Endothelial cell of umbilical vein (primary cell): ENCODE results near the gene RASA4. TPM values are rescaled to one million over a fixed set of nuclear protein-coding genes. Genes with fewer than 3 reads are reported as not detected.
"Not testable (repeated sequence)": the region's sequence is repeated elsewhere in the genome, so short reads cannot be mapped to it uniquely, and the experiment has no call there.

Experiments used
- BruUV-seq: library from RNA; stranded (reverse); fragments of 400-500 nt; replicated peaks from 2 replicates; lab custom pipeline; 2021; lab: Mats Ljungman, UMichigan
- CTCF ChIA-PET: fragments of 300-600, 350-600 bp; sonication (Branson Sonifier 250); formaldehyde crosslinking; loops from one replicate; lab custom pipeline; 2021; ENCODE audit warnings: antibody characterized with exemption, inconsistent platforms; lab: Charles Lee
- POLR2A ChIA-PET: fragments of 300-600, 350-600 bp; sonication (Branson Sonifier 250); formaldehyde crosslinking; loops from one replicate; lab custom pipeline; 2021; ENCODE audit warnings: antibody characterized with exemption, inconsistent platforms; lab: Charles Lee
- DNase-seq: peaks from one replicate; pipeline ENCODE4 v3.0.0-alpha.2; 2011; ENCODE audit warnings: low read depth, low spot score
- FAIRE-seq: peaks from 2 replicates; lab custom pipeline; 2011; peaks lifted over from hg19 to GRCh38; lab: Jason Lieb, UNC
- H2AFZ ChIP-seq: 2 replicates; pipeline ENCODE4 v1.6.0; 2012; ENCODE audit warnings: low read depth, low read length, control low read depth, inconsistent platforms
- H3K27ac ChIP-seq: 2 replicates; pipeline ENCODE4 v1.5.1; 2011; ENCODE audit warnings: low read depth, mild to moderate bottlenecking, control low read depth, low read length, moderate library complexity; ENCODE audit not compliant: insufficient read depth
- H3K27me3 ChIP-seq, 2 experiments: 2 replicates each; pipeline versions ENCODE4 v1.6.0 to v1.6.1; 2011; ENCODE audit warnings: low read length in 2 of 2, mixed read lengths in 1 of 2; ENCODE audit not compliant: control insufficient read depth in 2 of 2, insufficient read depth in 2 of 2
- H3K36me3 ChIP-seq, 2 experiments: 2 replicates in 1 of 2; 3 replicates in 1 of 2; pipeline ENCODE4 v1.5.1; 2011; ENCODE audit warnings: low read length in 2 of 2, mild to moderate bottlenecking in 1 of 2, moderate library complexity in 1 of 2; ENCODE audit not compliant: control insufficient read depth in 2 of 2, insufficient read depth in 2 of 2; ENCODE audit errors: extremely low read depth in 1 of 2
- H3K4me1 ChIP-seq: 3 replicates; pipeline ENCODE4 v1.5.1; 2011; ENCODE audit warnings: mild to moderate bottlenecking, low read length; ENCODE audit not compliant: control insufficient read depth, insufficient read depth; ENCODE audit errors: extremely low read depth
- H3K4me2 ChIP-seq: 2 replicates; pipeline ENCODE4 v1.6.1; 2011; ENCODE audit warnings: low read length, control low read depth, mixed read lengths; ENCODE audit not compliant: insufficient read depth
- H3K4me3 ChIP-seq, 3 experiments: fragments of 200-600 bp in 1 of 3; sonication (generic), shearing (Covaris generic) in 1 of 3; replicated peaks in 1 of 3; 2 replicates each; pipeline ENCODE4 v1.5.1; 2011 to 2016; ENCODE audit warnings: control low read depth in 3 of 3, low read length in 3 of 3, mild to moderate bottlenecking in 2 of 3, inconsistent platforms in 1 of 3, low read depth in 1 of 3, moderate library complexity in 1 of 3; ENCODE audit not compliant: insufficient read depth in 1 of 3
- H3K79me2 ChIP-seq: 2 replicates; pipeline ENCODE4 v1.6.0; 2012; ENCODE audit warnings: low read length, inconsistent platforms; ENCODE audit not compliant: control insufficient read depth, insufficient read depth
- H3K9ac ChIP-seq: replicated peaks from 2 replicates; pipeline ENCODE3; 2011; ENCODE audit warnings: low read length, control low read depth; ENCODE audit not compliant: insufficient read depth; ENCODE audit errors: extremely low read depth
- H3K9me1 ChIP-seq: replicated peaks from 3 replicates; pipeline ENCODE4 v1.6.0; 2011; ENCODE audit warnings: mild to moderate bottlenecking, low read length; ENCODE audit not compliant: control insufficient read depth, insufficient read depth; ENCODE audit errors: extremely low read depth
- H3K9me3 ChIP-seq: replicated peaks from 2 replicates; pipeline ENCODE4 v1.5.1; 2012; ENCODE audit warnings: low read length, inconsistent platforms; ENCODE audit not compliant: control insufficient read depth, insufficient read depth
- H4K20me1 ChIP-seq: replicated peaks from 2 replicates; pipeline ENCODE3; 2011; ENCODE audit warnings: mild to moderate bottlenecking, low read length; ENCODE audit not compliant: control insufficient read depth, insufficient read depth; ENCODE audit errors: extremely low read depth
- CTCF ChIP-seq, 2 donors: IDR thresholded peaks; 1 replicate in 1 of 2; 2 replicates in 1 of 2; pipeline ENCODE4 v1.5.1; 2011; ENCODE audit warnings: low read length in 2 of 2, mild to moderate bottlenecking in 2 of 2, moderate library complexity in 2 of 2, control low read depth in 1 of 2, inconsistent platforms in 1 of 2, low read depth in 1 of 2; ENCODE audit not compliant: insufficient read depth in 1 of 2; ENCODE audit errors: extremely low read depth in 1 of 2
- POLR2A ChIP-seq: IDR thresholded peaks from 2 replicates; pipeline ENCODE4 v1.6.1; 2012; ENCODE audit warnings: low read depth, mild to moderate bottlenecking, control low read depth, low read length
- POLR2AphosphoS5 ChIP-seq: IDR thresholded peaks from 2 replicates; pipeline ENCODE4 v1.6.1; 2012; ENCODE audit warnings: low read depth, mild to moderate bottlenecking, control low read depth, low read length, moderate library complexity; ENCODE audit not compliant: insufficient read depth
- dilution Hi-C: fragments of 300-500 bp; cut with MboI; formaldehyde crosslinking; loops from one replicate; pipeline ENCODE4 v1.15.0; 2019; ENCODE audit warnings: low sequenced_read_pairs; ENCODE audit not compliant: extremely low pct_ligation_motif_present
- intact Hi-C: fragments of 100-400 bp; cut with micrococcal nuclease; formaldehyde crosslinking; loops from one replicate; pipeline ENCODE4 v1.10.0; 2022
- polyA plus RNA-seq, 4 experiments: library from polyadenylated mRNA; depleted of rRNA in 3 of 4; stranded (reverse) in 3 of 4; unstranded in 1 of 4; fragments of >200 nt; gene quantifications; 2 replicates each; pipeline versions ENCODE4 v1.2.1 to v1.2.3, GENCODE V29; 2011 to 2012; ENCODE audit warnings: missing spikeins in 1 of 4
- total RNA-seq: library from RNA; stranded (reverse); gene quantifications from 2 replicates; pipeline ENCODE4 v1.2.3, GENCODE V29; 2021

The RASA4 gene
- total and polyA plus RNA-seq, 2 donors (not counting 3 experiments of a cell fraction or from before 2014, with no cell fraction given): 11.6 to 20.1 TPM

DNA sequence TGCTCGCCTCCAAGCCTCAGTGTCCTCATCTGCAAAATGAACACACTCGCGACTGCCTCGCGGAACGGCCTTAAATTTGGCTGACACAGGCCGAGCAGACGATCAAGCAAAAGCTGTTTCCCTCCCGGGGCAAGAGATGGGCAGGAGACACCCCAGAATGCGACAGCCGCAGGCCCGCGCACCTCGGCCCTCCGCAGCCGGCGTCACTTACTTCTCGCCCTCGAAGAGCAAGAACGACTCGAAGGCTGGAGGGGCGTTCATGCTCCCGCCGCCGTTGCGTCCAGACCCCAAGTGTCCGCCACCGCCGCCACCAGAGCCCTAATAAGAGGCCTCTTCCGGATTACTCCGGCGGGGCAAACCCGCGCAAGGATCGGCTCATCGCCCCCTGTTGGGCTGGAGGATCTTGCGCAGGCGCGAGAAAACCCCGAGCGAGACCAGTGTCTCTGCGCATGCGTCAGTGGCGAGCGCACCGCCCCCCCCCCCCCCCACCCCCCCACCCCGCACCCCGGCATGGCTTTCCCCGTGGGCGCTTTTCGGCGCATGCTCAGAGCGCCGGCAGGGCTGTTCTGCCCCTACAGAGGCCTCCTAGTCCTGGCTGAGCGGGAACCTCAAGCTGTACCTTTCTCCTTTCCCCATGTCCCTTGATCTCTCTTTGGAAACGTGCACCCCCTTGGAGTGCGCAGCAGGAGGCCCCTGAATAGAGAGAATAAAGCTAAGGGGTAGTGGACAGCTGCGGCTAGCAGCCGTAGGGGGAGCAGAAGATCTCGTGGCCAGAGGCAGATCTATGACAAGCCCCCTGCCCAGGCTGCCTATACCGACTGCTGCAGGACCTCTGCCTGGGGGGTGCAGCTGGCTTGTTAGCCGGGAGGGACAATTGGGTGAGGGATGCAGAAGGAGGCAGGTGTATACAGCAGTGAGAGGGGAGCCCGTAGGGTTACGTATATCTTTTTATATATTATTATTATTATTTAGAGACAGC is 44.0 kb downstream of the RASA4 start, which contains the start of gene POLR2J3:
POLR2J3 (minus strand) TSS at position 323 of the 979 bp plus-strand sequence; CDS start at position 261, 62 bp downstream.
- H4K20me1 ChIP-seq, H3K79me2 ChIP-seq, BruUV-seq, H3K9me3 ChIP-seq, H3K9ac ChIP-seq, intact Hi-C loops, dilution Hi-C loops, DNase-seq, H3K9me1 ChIP-seq, H3K27me3 ChIP-seq, H3K4me1 ChIP-seq, H3K4me2 ChIP-seq, H3K36me3 ChIP-seq: not testable (repeated sequence)
- TF ChIP-seq POLR2AphosphoS5 (peak; percentile 70), POLR2A (peak; percentile 27), CTCF (IDR thresholded peaks at IDR 0.05; ENCODE audit: extremely low read depth in 1 of 2, insufficient read depth in 1 of 2, low read depth in 1 of 2, low read length in 2 of 2) (peak; percentile 36 to 53)
- Histone ChIP-seq H3K27ac (peak within 1 kb of the TSS; percentile 73), H3K4me3 (peak within 1 kb of the TSS; percentile 67 to 97 (median 84)), H2AFZ (peak within 1 kb of the TSS; percentile 94)
- POLR2A ChIA-PET: interaction anchor here (0.6 kb wide), 1 partner anchor 163 kb away, joined by 7 read pairs; no protein-coding TSS in a partner anchor
- peak; percentile 67 for FAIRE-seq
- CTCF ChIA-PET: interaction anchor here (0.6 kb wide), 2 partner anchors 489 to 502 kb away, joined by 3 read pairs; partner anchors contain the start of genes ARMC10 and FBXL13

DNA sequence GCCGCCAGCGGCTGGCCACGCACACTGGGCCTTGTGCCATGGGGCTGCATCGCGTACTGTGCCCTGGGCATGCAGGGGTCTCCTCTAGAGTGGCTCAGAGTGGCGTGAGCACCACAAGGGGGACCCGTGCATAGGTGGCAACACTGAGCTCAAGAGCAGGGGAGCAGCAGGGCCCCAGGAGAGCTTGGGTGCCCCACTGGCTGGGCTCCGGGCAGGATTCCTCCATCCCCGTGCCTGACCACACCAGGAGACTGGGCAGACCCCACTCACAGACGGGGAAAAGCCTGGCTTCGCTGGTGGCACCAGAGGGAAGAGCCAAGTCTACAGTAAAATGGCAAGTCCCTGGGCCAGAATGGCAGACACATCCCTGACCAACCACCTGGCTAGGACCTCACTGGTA is 47.9 kb downstream of the RASA4 start:
- H3K9ac ChIP-seq, H3K4me1 ChIP-seq, dilution Hi-C loops, BruUV-seq, POLR2A ChIA-PET, H3K27me3 ChIP-seq, intact Hi-C loops, H3K4me2 ChIP-seq, H3K36me3 ChIP-seq, H3K27ac ChIP-seq, H2AFZ ChIP-seq, DNase-seq, FAIRE-seq, H3K9me1 ChIP-seq, H3K9me3 ChIP-seq, H3K79me2 ChIP-seq, CTCF ChIA-PET, H4K20me1 ChIP-seq, H3K4me3 ChIP-seq: not testable (repeated sequence)

GRCh38 chr7:102550808-102551422 is 65.6 kb downstream of the RASA4 start, which contains the start of gene SPDYE2:
Gene SPDYE2, plus strand, starts transcription at chr7:102551226. Its CDS starts 2,030 bp downstream, at chr7:102553256.
- H3K9me3 ChIP-seq, H3K4me2 ChIP-seq, H3K4me3 ChIP-seq, DNase-seq, H3K27ac ChIP-seq, POLR2A ChIA-PET, CTCF ChIA-PET, H4K20me1 ChIP-seq, dilution Hi-C loops, H3K27me3 ChIP-seq, BruUV-seq, H3K4me1 ChIP-seq, FAIRE-seq, H3K9me1 ChIP-seq, intact Hi-C loops, H3K9ac ChIP-seq, H3K79me2 ChIP-seq, H3K36me3 ChIP-seq, H2AFZ ChIP-seq: not testable (repeated sequence)
